Muscle of back (tissue), 11 donors: ENCODE measurements around the gene EXO5. TPM values are rescaled to one million over a fixed set of nuclear protein-coding genes. Genes with fewer than 3 reads are reported as not detected.
"Not testable (repeated sequence)": the region's sequence is repeated elsewhere in the genome, so short reads cannot be mapped to it uniquely, and the experiment has no call there.

Experiments
- DNase-seq, 3 donors: peaks; one replicate each; pipeline versions ENCODE4 v3.0.0 to v3.0.0-alpha.2; 2013
- polyA plus RNA-seq, 10 donors: library from polyadenylated mRNA; unstranded; fragments of 120-200 nt; gene quantifications; one replicate each; pipeline ENCODE4 v1.2.1, GENCODE V29; 2013; ENCODE audit not compliant: insufficient read length in 10 of 10

The EXO5 gene
- polyA plus RNA-seq, 10 donors, result 6.9 to 10.0 (median 8.5) TPM

DNA sequence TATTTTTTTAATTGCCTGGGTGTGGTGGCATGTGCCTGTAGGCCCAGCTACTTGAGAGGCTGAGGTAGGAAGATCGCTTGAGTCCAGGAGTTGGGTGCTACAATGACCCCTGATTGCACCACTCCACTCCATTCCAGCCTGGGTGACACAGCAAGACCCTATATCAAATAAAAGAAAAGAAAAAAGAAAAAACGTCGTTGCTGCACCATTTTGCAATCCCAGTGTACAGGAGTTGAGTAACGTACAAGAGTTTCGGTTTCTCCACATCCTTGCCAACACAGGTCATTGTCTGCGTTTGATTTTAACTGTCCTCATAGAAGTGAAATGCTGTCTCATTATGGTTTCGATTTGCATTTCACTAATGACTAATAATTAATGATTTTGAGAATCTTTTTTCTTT is 30.8 kb downstream of the EXO5 start:
- DNase-seq, result no peak

DNA sequence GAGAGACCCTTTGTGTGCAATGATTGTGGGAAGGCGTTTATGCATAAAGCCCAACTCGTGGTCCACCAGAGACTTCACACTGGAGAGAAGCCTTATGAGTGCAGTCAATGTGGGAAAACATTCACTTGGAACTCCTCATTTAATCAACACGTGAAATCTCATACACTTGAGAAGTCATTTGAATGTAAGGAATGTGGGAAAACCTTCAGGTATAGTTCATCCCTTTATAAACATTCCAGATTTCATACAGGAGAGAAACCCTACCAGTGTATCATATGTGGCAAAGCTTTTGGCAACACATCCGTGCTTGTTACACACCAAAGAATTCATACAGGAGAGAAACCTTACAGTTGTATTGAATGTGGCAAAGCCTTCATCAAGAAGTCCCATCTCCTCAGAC is 38.4 kb downstream of the EXO5 start:
- no peak for DNase-seq

DNA sequence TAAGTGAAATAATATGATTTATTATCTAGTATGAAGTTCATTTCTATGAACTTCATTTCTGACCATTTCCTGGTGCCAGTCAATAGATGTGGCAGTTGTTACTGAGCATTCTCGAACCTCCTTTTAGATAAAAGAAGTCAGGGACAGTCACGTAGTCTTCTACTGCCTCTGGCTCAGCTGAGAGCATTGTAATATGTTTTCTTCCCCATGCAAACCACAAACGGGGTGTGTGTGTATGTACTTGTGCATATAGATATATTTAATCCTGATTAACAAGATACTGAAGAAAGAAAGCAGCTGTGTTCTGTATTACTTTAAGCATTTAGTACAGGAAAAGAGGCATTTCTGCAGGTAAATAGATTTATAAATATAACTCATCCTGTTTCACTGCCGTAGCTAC is 44.5 kb downstream of the EXO5 start:
- DNase-seq, result no peak

DNA sequence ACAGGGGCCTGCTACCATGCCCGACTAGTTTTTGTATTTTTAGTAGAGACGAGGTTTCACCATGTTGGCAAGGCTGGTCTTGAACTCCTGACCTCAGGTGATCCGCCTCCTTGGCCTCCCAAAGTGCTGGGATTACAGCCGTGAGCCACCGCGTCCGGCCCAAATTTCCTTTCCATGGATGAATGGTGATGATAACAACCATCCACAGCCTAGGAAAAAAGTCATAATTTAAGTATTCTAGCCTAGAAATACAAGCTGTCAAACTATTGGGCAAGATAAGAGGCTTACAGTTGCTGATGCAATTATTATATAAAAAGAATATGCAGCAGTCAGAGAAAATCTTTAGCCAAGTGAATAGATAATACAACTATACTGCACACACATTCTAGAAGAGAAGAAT is 46.2 kb downstream of the EXO5 start:
- DNase-seq, result not testable (repeated sequence)

DNA sequence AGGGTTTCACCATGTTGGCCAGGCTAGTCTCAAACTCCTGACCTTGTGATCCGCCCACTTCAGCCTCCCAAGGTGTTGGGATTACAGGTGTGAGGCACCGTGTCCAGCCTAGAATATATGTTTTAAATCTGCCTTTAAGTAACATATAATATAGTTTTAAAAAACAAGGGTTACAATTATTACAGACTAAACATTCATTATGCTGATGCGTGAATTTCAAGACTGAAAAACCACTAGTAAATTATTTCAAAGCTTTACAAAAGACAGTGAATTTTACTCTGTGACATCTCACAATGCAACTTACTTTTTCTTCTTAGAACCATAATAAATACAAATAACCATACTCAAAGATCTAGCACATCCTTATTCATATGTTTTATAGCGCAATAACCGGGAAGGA is 47.6 kb downstream of the EXO5 start:
- DNase-seq, result no peak

DNA sequence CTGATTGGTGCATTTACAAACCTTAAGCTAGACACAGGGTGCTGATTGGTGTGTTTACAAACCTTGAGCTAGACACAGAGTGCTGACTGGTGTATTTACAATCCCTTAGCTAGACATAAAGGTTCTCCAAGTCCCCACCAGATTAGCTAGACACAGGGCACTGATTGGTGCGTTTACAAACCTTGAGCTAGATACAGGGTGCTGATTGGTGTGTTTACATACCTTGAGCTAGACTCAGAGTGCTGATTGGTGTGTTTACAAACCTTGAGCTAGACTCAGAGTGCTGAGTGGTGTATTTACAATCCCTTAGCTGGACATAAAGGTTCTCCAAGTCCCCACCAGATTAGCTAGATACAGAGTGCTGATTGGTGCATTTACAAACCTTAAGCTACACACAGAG is 49.7 kb downstream of the EXO5 start:
- DNase-seq, result not testable (repeated sequence)

DNA sequence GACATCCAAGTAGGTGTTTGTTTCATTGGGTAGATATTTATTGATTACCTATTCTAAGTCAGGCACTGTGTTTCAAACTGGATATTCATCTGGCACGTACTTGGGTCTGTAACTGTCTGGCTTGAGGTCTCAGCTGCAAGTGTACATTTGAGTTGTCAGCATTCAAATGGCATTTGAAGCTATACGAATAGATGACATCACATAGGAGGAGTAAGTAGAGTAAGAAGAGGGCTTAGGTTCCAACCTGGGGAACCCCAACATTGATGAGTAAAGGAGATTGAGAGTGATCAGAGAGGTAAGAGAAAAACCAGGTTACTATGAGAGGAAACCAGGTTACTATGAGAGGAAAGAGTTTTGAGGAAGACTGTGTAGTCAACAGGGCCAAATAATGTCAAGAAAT is 53.6 kb downstream of the EXO5 start:
- no peak for DNase-seq

DNA sequence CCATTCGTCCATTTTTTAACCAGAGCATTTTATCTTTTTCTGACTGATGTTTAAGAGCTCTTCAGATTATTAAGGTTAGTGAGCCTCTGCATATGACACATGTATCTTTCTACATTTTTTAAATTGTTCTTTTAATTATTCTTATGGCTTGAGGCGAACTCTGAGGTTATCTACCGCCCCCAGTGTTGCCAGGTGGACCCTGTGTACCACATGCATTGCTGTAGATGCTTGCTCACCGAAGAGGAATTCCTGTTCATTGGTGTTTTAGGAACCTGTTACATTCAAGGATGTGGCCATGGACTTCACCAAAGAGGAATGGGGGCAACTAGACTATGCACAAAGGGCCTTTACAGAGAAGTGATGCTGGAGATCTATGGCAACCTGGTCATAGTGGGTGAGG is 54.7 kb downstream of the EXO5 start:
- no peak for DNase-seq

DNA sequence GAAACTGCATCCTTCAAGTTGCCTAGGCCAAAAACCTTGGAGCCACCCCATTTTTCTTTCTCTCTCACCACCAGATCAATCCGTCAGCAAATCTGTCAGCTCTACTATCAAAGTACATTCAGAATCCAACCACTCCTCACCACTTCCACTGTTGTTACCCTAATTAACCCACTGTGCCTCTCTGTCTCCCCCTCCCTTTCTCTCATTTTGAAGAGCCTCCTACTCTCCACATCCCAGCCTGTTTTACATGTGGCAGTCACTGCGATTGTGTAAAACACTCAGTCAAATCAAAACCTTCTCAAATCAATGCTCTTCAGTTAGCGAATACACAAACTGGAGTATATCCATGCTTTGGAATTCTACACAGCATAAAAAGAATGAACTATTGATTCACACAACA is 55.9 kb downstream of the EXO5 start:
- no peak for DNase-seq

DNA sequence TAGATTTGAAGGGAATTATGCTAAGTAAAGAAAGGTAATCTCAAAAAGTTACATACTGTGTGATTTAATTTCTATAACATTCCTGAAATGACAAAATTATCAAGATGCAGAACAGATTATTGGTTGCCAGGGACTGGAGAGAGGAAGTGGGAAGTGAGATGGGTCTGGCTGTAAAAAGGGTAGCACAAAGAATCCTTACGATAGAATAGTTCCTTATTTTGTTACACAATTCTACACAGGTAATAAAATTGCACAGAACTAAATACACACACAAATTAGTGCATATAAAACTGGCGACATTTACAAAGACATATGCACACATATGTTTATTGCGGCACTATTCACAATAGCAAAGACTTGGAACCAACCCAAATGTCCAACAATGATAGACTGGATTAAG is 56.3 kb downstream of the EXO5 start:
- DNase-seq, result no peak

Other genes with a start within 250 kb of the EXO5 start
- gene COL9A2, start 191.5 kb upstream of the EXO5 start, polyA plus RNA-seq, result 1 to 10 TPM; 1.2 to 2.7 (median 1.6) TPM
- gene SMAP2, start 135.0 kb upstream of the EXO5 start, polyA plus RNA-seq, result 10 to 100 TPM; 13.6 to 22.5 (median 18.6) TPM
- gene ZFP69B, start 58.3 kb upstream of the EXO5 start, polyA plus RNA-seq, result 1 to 10 TPM; 2.9 to 5.2 (median 3.4) TPM
- 1 to 10 TPM; 4.3 to 6.5 (median 5.0) TPM for gene ZFP69, start 31.5 kb upstream of the EXO5 start, polyA plus RNA-seq
- 1 to 10 TPM; 3.1 to 5.3 (median 4.2) TPM for gene ZNF684, start 22.9 kb downstream of the EXO5 start, polyA plus RNA-seq
- gene RIMS3, start 156.9 kb downstream of the EXO5 start, polyA plus RNA-seq, result under 1 TPM; 0.32 to 0.75 (median 0.62) TPM
- 10 to 100 TPM; 49.9 to 67.8 (median 57.0) TPM for gene NFYC, start 182.9 kb downstream of the EXO5 start, polyA plus RNA-seq